A673 (cell line): ENCODE results near the gene ASIC2. TPM values are rescaled to one million over a fixed set of nuclear protein-coding genes. Genes with fewer than 3 reads are reported as not detected.

Experiments
- BruUV-seq: library from RNA; stranded (reverse); fragments of 400-500 nt; replicated peaks from 2 replicates; lab custom pipeline; 2021; lab: Mats Ljungman, UMichigan
- CTCF ChIA-PET: fragments of 300-600 bp; sonication (Branson Sonifier 250); formaldehyde crosslinking; loops from one replicate; lab custom pipeline; 2022; ENCODE audit warnings: antibody characterized with exemption; lab: Charles Lee
- POLR2A ChIA-PET: fragments of 300-600 bp; sonication (Branson Sonifier 250); formaldehyde crosslinking; loops from one replicate; lab custom pipeline; 2022; ENCODE audit warnings: antibody characterized with exemption; ENCODE audit not compliant: low non-redundant PET; lab: Charles Lee
- DNase-seq: peaks from one replicate; pipeline ENCODE4 v3.0.0-alpha.2; 2015; ENCODE audit warnings: low spot score
- H3K27ac ChIP-seq: fragments of 200-600 bp; sonication (generic); 2 replicates; pipeline ENCODE4 v1.5.1; 2016; ENCODE audit warnings: mixed run types, low read depth, mild to moderate bottlenecking, mixed read lengths, antibody characterized with exemption, low read length; ENCODE audit not compliant: poor library complexity, severe bottlenecking
- H3K27me3 ChIP-seq: fragments of 200-600 bp; sonication (generic); replicated peaks from 2 replicates; pipeline ENCODE4 v1.6.1; 2017; ENCODE audit warnings: mixed run types, low read depth, mild to moderate bottlenecking, mixed read lengths, antibody characterized with exemption, low read length; ENCODE audit not compliant: insufficient read depth, poor library complexity
- H3K36me3 ChIP-seq: fragments of 200-600 bp; sonication (generic); 2 replicates; pipeline ENCODE4 v1.6.1; 2016; ENCODE audit warnings: mixed run types, mild to moderate bottlenecking, mixed read lengths, antibody characterized with exemption, low read length; ENCODE audit not compliant: insufficient read depth, poor library complexity, severe bottlenecking
- H3K4me1 ChIP-seq: fragments of 200-600 bp; sonication (generic); 2 replicates; pipeline ENCODE4 v1.6.1; 2017; ENCODE audit warnings: mixed run types, mild to moderate bottlenecking, mixed read lengths, antibody characterized with exemption, low read length; ENCODE audit not compliant: insufficient read depth, poor library complexity, severe bottlenecking
- H3K4me3 ChIP-seq: fragments of 200-600 bp; sonication (generic); 2 replicates; pipeline ENCODE4 v1.5.1; 2016; ENCODE audit warnings: low read depth, mixed run types, mild to moderate bottlenecking, mixed read lengths, low read length; ENCODE audit not compliant: poor library complexity, severe bottlenecking
- H3K9me3 ChIP-seq: fragments of 200-600 bp; sonication (generic); 2 replicates; pipeline ENCODE4 v1.6.1; 2016; ENCODE audit warnings: mixed run types, low read depth, mild to moderate bottlenecking, mixed read lengths, antibody characterized with exemption, low read length; ENCODE audit not compliant: poor library complexity, severe bottlenecking
- EZH2 ChIP-seq: fragments of 200-600 bp; sonication (generic); IDR thresholded peaks from 2 replicates; pipeline ENCODE4 v1.6.1; 2017; ENCODE audit warnings: borderline replicate concordance, low read depth, mild to moderate bottlenecking, mixed read lengths, antibody characterized with exemption, low read length; ENCODE audit not compliant: poor library complexity, severe bottlenecking
- intact Hi-C: fragments of 100-400 bp; cut with micrococcal nuclease; formaldehyde crosslinking; loops from one replicate; pipeline ENCODE4 v1.10.0; 2022; ENCODE audit not compliant: unreplicated experiment
- total RNA-seq: library from RNA; stranded (reverse); gene quantifications from 2 replicates; pipeline ENCODE4 v1.2.3, GENCODE V29; 2021
- TF ChIP-seq, protein P1 (sequence below): fragments of 300-800, 200-600 bp; sonication (generic); conservative IDR thresholded peaks from 2 replicates; pipeline ENCODE4 v1.5.1; 2017; ENCODE audit warnings: low read depth, mild to moderate bottlenecking, antibody characterized with exemption, low read length, moderate library complexity, mixed read lengths

ASIC2 gene
- total RNA-seq, 1 experiment from 2014 or later, result 8.6 TPM

- Histone ChIP-seq H3K36me3 (no peaks in the 10 kb centered on the region), H3K4me3 (no peak overlapping the region), H3K4me1 (peaks cover 55% of the 10 kb centered on the region), H3K27me3 (no peaks in the 10 kb centered on the region), H3K27ac (peak overlapping the region; percentile 90), H3K9me3 (no peaks in the 10 kb centered on the region)
- CTCF ChIA-PET, result no interaction called here
- intact Hi-C loops, result no loop called here
- TF ChIP-seq, protein P1, sequence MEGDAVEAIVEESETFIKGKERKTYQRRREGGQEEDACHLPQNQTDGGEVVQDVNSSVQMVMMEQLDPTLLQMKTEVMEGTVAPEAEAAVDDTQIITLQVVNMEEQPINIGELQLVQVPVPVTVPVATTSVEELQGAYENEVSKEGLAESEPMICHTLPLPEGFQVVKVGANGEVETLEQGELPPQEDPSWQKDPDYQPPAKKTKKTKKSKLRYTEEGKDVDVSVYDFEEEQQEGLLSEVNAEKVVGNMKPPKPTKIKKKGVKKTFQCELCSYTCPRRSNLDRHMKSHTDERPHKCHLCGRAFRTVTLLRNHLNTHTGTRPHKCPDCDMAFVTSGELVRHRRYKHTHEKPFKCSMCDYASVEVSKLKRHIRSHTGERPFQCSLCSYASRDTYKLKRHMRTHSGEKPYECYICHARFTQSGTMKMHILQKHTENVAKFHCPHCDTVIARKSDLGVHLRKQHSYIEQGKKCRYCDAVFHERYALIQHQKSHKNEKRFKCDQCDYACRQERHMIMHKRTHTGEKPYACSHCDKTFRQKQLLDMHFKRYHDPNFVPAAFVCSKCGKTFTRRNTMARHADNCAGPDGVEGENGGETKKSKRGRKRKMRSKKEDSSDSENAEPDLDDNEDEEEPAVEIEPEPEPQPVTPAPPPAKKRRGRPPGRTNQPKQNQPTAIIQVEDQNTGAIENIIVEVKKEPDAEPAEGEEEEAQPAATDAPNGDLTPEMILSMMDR, result no peak
- no peak for TF ChIP-seq EZH2
- DNase-seq, result peak; percentile 83
- BruUV-seq, result no TSS peak
- POLR2A ChIA-PET, result no interaction called here
These were observed 155.7 kb downstream of the ASIC2 start for GRCh38 chr17:33137426-33137825.

- Histone ChIP-seq H3K27ac (no peak overlapping the region), H3K27me3 (no peaks in the 10 kb centered on the region), H3K4me1 (peaks cover 47% of the 10 kb centered on the region), H3K36me3 (no peaks in the 10 kb centered on the region), H3K9me3 (no peaks in the 10 kb centered on the region), H3K4me3 (no peak overlapping the region)
- CTCF ChIA-PET, result no interaction called here
- intact Hi-C loops, result no loop called here
- no peak for DNase-seq
- POLR2A ChIA-PET, result no interaction called here
- TF ChIP-seq, protein P1, result no peak
- no peak for TF ChIP-seq EZH2
- no TSS peak for BruUV-seq
These were observed 157.4 kb downstream of the ASIC2 start for GRCh38 chr17:33135691-33136090.

DNA sequence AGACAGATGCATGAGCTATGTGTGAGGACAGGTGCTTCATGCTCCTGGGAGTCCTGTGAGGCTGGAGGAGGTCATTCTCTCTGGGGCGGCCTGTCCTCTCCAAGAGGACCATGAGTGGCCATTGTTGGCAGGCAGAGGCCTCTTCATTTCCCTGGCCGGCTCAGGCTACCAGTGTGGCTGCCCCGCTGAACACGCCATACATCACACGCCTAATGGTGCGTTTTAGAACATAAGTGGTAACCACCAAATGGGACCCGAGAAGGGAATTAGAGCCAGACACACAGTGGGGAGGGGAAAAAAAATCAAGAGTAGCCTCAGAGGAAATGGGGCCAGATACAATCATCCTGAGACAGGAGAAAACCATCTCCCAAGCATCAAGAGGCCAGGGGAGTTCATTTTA lies 161.5 kb downstream of the ASIC2 start:
- ChIA-PET POLR2A (no interaction called here), CTCF (no interaction called here)
- Histone ChIP-seq H3K4me1 (peaks cover 10% of the 10 kb centered on the region), H3K27ac (no peak overlapping the region), H3K27me3 (no peaks in the 10 kb centered on the region), H3K4me3 (no peak overlapping the region), H3K36me3 (no peaks in the 10 kb centered on the region), H3K9me3 (no peaks in the 10 kb centered on the region)
- no peak for DNase-seq
- no TSS peak for BruUV-seq
- no peak for TF ChIP-seq EZH2
- TF ChIP-seq, protein P1, result no peak
- intact Hi-C loops, result no loop called here
